ENCODE results near the gene DLG2. TPM values are rescaled to one million over a fixed set of nuclear protein-coding genes. Genes with fewer than 3 reads are reported as not detected.
"Not testable (repeated sequence)": the region's sequence is repeated elsewhere in the genome, so short reads cannot be mapped to it uniquely, and the experiment has no call there.

The DLG2 gene
- total RNA-seq, 1 experiment from 2014 or later, result 2.3 TPM

DNA sequence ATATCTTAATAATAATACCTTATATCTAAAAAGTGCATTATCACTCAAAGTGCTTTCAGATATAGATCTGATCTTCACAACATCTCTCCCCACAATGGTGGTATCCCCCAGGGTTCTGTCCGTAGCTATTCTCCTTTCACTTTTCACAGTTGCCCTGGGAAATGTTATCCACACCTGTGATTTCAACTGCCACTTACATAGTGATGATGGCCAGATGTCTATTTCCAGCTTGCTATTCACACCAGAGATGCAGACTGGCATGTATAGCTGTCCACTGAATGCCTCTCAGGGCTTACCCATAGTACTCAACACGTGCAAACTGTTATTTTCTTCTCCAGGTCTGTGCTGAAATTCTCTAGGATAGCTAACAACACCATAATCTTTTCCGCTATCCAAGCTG is 724.7 kb downstream of the DLG2 start:
- DNase-seq (ENCODE audit: low read depth), result no peak

DNA sequence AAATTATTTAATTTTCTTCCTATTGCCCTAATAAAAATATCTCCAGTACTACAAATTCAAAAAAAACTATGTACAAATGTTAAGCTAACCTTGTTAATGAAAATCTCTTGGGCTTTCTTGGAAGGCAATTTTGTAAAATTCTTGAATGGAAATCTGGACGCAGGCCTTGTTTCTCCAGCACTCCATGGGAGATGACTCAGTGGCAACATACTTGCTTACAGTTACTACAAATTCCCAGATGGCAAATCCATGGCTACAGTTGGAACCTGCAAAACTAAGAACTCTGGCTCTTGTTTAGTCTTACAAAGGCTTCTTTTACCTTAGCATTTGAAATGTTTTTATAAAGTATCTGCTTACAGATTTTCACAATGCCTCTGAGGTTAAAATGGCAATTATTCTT is 725.2 kb downstream of the DLG2 start:
- no peak for DNase-seq (ENCODE audit: low read depth)

DNA sequence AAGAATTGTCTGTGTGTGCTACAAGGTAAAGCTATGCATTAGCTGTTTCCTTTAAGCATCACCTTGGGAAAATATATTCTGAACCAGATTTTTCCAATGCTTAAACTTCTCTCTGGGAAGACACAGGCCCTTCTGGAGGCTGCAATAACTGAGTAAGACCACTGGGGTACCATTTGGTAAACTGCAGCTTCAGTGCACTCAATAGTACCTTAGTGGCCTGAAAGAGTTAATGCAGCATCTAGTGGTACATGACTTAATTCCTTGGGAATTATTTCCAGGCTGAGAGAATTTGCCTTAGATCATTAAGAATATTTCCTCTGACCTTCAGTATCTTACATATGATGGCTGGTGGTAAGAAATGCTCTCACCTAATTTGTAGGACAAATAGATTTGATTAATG is 727.4 kb downstream of the DLG2 start:
- DNase-seq (ENCODE audit: low read depth), result no peak

DNA sequence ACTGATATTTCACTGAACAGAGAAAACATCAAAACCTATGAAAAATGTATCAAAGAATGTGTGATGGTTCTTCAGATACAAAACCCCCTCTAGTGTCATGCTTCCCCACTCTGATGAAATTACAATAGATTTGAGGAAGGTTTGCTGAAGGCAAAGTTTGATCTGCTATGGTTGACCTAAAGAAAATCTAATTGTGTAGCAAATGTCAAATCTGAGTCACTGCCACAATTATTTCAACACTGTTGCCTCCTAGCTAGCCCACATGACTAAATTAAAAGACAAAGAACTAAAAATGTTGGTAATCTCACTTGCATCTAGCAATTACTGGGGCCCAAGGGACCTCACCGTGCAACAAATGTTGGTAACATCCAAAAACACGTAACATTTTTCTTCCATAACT is 728.0 kb downstream of the DLG2 start:
- no peak for DNase-seq (ENCODE audit: low read depth)

DNA sequence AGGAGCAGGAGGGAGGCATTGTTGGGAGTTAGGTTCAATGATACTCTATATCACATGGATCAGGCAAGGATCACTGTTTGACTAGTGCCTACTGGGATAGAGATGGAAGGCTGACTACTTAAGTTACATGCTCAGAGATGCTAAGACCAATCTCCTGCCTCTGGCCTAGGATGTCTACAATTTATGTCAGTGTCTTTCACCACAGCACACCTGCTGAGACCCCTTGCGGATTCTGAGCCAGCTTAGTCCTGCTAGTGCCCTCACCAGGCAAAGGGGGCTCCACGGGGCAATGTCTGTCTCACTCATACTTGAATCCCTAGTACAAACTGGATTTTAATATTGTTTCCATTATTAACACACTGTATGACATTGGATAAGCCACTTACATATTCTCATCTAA is 732.5 kb downstream of the DLG2 start:
- DNase-seq (ENCODE audit: low read depth), result no peak

DNA sequence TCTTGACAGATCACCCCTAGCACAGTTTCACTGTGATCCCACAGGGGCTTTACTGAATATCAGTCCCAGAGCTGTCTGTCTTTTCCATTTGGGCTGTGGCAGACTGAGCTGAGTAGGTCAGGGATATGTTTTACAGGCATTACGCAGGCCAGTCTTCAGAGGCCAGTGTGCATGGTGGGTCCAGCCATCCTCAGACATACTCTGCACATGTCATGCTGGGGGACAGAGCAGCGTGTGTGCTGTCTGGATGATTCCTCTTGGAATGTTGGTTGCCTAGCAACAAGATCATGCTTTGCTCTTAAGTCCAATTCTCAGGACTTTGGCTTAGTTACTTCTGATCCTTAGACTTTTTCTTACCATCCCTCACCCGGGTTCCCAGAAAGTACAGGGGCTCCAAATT is 736.5 kb downstream of the DLG2 start:
- no peak for DNase-seq (ENCODE audit: low read depth)

DNA sequence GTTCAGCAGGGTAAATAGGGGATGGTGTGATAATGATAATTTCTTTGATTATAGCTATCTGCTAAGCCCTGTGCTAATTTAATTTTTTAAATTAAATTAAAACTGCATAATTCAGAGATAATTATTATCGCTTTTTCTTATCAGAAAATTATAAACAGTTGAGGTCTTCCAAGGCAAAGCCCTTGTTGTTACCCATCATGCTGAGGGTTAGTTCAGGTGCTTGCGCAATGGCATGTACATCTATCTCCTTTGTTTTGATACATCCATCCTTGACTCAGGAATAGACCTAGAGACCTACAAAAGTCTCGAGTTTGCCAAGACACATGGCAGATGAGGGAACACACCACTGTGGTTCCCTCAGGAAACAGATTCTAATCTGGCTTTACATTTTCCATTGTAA is 737.6 kb downstream of the DLG2 start:
- DNase-seq (ENCODE audit: low read depth), result no peak

DNA sequence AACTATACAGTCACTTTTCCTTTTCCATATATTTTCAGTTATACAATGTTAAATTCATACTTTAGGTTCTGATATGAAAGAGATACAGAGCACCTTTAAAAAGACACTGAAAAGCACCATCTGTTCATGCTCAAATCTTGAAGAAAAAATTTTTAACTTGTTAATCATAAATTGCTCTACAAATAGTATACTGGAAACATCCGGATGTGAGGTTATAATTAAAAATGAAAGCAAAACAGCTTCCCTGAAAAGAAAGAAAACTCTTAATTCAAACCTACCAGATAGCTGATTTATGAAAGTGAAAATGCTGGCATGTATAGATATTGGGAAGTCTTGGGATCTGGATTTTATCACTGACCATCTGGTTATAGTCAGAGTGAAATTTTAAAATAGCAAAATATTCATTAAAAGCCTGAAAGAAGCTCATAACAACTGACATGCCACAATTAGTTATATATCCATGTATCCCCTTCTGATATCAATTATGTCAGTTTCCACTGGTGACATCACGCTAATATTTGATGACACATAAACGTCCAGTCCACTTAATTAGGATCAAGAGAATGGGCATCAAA is 740.0 kb downstream of the DLG2 start:
- DNase-seq (ENCODE audit: low read depth), result no peak

DNA sequence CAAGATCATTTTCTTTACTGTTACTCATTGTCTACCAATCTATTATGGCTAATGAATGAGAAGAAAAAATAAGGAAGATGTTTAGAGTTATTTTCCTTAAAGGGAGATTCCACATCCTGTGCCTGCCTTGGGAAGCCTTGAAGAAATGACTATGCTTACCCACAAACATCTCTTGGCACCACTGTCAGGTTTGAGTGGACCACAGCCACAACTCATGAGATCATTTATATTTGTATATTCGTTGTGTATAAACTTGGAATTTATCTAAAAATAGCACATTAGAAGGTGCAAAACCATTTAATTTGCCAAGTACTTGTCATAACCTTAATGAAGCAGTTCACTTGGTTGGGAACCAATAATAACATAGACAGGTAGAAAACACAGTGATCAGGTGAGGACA is 740.8 kb downstream of the DLG2 start:
- DNase-seq (ENCODE audit: low read depth), result no peak

DNA sequence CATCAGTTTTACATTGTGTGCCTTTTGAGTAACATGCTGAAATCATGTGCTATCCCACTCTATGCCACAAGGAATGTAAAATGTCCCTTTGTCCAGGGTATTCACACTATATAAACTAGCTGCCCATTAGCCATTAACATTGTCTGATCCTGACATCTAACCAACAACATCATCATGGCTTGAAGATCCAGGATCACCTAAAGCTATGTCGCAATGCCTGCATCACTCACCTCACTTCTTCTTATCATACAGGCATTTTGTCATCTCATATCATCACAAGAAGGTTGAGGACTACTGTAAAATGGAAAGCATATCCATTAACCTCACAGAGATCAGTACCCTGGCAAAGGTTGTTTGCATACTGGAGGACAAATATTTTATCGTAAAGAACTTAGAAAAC is 742.3 kb downstream of the DLG2 start:
- DNase-seq (ENCODE audit: low read depth), result no peak

DNA sequence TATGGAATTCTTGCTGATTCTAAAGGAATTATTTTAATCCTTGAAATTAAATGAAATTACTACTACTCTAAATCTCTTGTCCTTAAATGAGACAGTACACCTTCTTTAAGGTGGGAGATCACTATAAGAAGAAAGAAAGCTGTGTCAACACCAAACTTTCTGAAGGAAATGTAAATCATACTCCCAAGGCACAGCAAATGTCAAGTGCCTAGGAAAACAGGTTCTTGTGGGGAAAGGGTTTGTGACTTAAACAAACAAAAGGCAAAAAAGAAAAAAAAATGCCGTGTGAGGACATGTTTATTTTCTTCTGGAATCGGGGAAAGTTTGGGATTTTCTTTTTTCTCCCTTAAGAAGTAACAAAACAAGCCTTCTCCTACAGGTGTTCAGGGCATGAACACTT is 745.1 kb downstream of the DLG2 start:
- no peak for DNase-seq (ENCODE audit: low read depth)

DNA sequence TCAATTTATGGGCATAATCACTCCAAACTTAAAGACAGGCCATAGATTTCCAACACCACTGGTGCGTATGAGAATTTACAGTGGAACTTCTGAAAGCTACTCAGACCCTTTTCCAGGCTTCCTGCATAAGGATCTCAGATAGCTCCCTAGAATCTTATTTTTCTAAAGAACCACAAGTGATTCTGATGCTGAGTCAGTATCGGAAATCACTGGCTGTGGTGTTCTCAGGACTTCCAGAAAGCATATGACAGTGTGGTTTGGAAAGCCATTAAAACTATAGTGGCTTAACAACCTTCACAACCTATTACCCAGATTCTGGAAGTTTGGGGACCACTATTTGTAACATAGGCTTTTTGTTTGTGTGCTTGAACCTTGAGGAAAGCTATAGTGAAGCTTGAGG is 756.0 kb downstream of the DLG2 start:
- DNase-seq (ENCODE audit: low read depth), result no peak

DNA sequence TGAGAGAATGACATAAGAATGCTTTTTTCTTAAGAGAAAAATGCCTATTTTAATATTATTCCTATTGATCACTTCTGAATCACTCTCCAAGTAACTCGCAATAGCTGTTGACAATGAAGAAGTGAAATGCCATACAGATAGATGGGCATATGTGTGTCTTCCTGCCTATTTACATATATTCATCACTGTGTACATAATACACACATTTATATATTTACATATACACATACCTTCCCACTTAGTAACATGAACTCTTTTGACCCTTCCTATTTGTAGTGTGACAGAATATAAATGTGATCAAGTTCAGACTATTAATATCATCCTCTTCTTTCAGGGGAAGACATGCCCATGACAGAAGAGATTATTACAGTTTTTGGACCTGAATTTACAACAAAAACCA is 756.7 kb downstream of the DLG2 start:
- DNase-seq (ENCODE audit: low read depth), result no peak

DNA sequence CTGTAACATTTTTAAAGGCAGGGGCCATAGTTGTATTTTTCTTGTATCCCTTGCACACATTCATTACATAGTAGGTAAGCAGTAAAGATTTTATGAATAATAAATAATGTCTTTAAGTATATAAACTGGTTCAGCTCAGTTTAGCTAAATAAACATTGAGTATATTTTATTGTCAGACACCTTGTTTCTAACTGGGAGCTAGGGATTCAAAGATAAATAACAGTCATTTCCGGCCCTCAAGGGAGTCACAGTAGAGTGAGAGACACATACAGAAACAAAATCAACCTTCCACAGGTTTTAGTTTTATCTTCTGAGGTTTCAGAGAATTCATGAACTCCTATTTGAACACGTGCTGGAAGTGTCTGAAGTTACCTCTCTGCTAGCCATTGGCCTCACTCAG is 760.2 kb downstream of the DLG2 start:
- no peak for DNase-seq (ENCODE audit: low read depth)

DNA sequence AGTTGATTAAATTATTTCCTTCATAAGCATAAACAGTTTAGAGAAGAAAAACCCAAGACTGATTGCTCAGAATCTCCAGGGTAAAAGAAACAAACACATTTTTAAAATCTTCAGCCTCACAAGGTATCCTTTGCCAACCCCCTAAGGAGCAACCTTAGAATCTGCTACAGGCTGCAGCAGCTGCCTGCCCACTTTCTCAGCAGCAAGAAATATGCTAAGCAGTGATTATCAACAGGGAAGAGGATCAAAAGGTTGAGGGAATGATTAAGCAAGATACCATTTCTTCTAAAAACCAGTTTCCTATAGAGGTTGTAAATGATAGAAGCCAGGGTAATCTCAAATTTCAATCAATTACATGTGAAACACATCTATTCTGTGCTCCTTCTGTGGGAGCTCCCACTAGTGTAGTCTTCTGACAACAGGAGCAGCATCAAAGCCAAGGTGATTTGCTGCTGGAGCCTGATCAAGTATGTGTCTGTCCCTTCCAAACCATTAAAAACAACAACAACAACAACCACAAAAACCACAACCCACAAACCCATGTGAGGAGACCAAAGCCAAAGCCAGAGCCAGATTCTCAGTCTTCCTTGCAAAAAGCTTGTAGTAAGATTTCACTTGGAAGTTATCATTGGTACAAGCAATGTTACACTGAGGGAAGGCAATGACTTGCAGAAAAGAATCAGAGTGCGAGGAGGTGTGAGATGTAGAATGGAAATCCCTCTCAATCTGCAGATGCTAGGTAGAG is 761.2 kb downstream of the DLG2 start:
- DNase-seq (ENCODE audit: low read depth), result no peak

DNA sequence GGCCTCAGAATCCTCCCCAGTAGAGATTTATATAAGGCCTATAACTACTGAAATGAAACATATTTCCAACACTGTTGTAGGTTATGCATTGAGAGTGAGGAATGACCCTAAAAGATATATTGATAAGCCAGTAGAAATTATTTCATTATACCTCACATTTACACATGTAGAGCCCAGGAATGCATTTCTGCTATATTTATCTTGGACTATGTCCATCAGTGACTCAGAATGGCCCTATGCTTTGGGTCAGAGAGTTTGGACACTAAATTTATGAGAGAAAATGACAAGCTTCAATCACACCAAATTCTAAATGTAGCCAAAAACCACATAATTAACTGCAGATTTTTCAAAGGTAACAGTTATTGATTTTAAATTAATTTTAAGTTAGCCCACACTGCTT is 761.9 kb downstream of the DLG2 start:
- no peak for DNase-seq (ENCODE audit: low read depth)

DNA sequence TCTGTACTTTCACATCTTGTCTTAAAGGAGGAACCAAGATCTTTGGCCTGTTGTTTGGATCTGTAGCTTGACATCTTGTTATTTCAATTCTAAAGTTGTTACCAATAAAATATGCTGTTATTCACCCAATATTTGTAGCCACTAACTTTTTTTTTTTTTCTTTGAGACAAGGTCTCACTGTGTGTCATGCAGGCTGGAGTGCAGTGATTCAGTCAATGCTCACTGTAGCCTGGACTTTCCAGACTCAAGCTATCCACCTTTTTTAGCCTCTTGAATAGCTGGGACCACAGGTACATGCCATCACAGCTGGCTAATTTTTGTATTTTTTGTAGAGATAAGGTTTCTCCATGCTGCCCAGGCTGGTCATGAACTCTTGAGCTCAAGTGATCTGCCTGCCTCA is 769.4 kb downstream of the DLG2 start:
- DNase-seq (ENCODE audit: low read depth), result no peak

DNA sequence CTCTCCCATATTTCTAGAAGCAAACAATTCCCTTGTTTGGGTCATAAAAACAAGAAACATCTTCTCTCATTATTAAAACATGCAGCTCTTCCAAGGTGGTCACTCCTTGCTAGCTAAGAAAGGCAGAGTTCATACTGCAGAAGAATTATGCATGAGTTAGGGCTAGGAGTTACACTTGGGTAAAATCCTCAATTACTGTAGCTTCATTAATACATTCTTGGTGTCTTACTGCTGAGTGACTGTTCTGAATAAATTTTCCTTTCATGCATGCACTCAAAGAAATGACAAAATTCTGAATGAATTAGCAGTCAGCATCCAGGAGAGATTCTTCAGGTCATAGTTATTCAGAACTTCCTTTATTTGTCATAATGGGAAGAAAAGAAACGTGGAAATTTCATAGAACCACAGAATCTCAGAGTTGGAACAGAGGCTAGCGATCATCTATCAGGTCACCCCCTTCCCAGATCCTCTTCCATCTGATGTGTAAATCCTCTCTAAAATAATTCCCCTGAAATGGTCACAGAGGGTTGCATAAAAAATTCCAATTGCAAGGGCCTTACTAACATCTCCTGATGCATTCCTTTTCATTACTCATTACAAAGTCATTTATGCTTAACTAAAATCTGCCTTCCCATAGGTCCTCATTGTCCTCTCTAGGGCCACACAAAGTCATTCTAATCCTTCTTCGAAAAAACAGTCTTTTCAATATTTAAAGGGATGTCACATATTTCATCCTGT is 771.5 kb downstream of the DLG2 start:
- DNase-seq (ENCODE audit: low read depth), result no peak

DNA sequence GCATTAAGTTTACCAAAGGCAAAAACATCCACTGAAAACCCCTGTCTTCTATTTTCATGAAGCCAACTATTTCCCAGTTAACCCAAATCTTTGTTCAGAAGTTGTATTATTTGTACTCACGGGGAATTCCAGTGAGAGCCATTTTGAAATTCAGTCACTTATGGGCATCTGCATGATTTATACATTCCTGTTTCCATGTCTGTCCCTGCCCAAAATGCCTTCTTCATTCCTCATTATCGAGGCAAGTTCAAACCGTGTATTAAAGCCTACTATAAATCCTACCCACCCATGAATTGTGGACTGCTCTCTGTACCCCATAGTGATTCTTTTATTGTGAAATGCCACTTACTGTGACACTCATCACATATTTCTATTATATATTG is 772.7 kb downstream of the DLG2 start:
- no peak for DNase-seq (ENCODE audit: low read depth)

DNA sequence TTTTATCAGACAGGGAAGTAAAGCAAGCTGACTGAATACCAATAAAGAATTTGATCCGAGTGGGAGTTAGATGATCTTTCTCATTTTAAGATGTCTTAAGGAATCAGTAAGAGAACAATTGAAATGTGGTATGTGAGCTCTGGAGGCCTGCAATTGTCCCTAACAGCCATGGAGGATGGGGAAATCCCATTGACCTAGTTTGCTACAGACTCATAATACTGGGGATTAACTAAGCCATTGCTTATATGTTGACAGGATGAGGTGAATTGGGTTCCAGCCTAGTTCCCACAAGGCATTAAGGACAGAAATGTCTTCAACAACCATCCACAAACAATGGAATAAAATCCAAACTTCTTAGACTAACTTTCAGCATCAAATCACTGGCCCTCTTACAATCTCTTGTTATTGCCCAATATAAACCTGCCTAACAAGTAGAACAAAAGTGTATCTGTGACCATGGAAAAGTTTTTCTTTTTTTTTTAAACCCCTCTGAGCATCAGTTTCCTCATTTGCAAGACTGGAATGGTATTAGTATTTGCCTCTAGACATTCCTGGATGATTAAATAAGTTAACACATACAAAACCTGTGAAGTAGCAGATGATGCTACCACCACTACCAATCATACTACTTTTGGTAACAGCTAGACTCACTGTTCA is 773.2 kb downstream of the DLG2 start:
- DNase-seq (ENCODE audit: low read depth), result no peak

DNA sequence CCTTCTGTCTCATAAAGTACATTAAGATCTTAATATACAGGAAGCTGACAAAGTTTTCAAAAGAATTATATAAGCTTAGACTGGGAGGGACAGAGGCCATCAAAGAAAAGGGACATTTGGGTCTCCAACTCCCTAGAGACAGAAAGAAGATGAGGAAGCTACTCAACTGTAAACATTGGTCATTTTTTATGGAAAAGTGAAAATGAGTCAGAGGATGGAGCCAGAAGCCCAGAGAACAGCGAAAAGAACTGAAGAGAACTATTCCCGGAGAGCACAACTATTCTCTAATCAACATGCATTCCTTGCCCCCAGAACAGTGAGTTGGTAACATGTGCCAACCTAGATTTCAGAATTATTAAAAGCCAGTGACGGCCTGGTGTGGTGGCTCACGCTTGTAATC is 779.3 kb downstream of the DLG2 start:
- DNase-seq (ENCODE audit: low read depth), result no peak

DNA sequence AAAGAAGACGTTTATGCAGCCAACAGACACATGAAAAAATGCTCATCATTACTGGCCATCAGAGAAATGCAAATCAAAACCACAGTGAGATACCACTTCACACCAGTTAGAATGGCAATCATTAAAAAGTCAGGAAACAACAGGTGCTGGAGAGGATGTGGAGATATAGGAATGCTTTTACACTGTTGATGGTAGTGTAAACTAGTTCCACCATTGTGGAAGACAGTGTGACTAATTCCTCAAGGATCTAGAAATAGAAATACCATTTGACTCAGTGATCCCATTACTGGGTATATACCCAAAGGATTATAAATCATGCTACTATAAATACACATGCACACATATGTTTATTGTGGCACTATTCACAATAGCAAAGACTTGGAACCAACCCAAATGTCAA is 786.9 kb downstream of the DLG2 start:
- DNase-seq (ENCODE audit: low read depth), result not testable (repeated sequence)
